ENCODE results near the gene C2CD5. TPM values are rescaled to one million over a fixed set of nuclear protein-coding genes. Genes with fewer than 3 reads are reported as not detected.
"Not testable (repeated sequence)": the region's sequence is repeated elsewhere in the genome, so short reads cannot be mapped to it uniquely, and the experiment has no call there.

The C2CD5 gene
- total RNA-seq, 1 donor from 2014 or later, result 35.1 TPM

- intact Hi-C loops (cut with micrococcal nuclease), result no loop called here
- peaks cover 5% of the 10 kb centered on the region for H3K4me1 Mint-ChIP-seq
- DNase-seq, result no peak
- no peak overlapping the region for H3K27ac Mint-ChIP-seq
- H3K27me3 Mint-ChIP-seq, result no peaks in the 10 kb centered on the region
- H3K4me3 Mint-ChIP-seq, result no peak overlapping the region
- H3K9me3 Mint-ChIP-seq, result no peaks in the 10 kb centered on the region
- peaks cover 28% of the 10 kb centered on the region for H3K36me3 Mint-ChIP-seq (ENCODE audit: low read depth)
Observed at GRCh38 chr12:22481547-22482104, 62.7 kb downstream of the C2CD5 start.

- peaks cover 26% of the 10 kb centered on the region for H3K36me3 Mint-ChIP-seq (ENCODE audit: low read depth)
- DNase-seq; H3K4me1 Mint-ChIP-seq; H3K27me3 Mint-ChIP-seq; H3K9me3 Mint-ChIP-seq; H3K4me3 Mint-ChIP-seq; H3K27ac Mint-ChIP-seq; intact Hi-C loops (cut with micrococcal nuclease): not testable (repeated sequence)
Observed at GRCh38 chr12:22480814-22481213, 63.5 kb downstream of the C2CD5 start.

GRCh38 chr12:22480016-22480415 lies 64.3 kb downstream of the C2CD5 start:
- Mint-ChIP-seq H3K36me3 (ENCODE audit: low read depth) (peaks cover 26% of the 10 kb centered on the region), H3K4me1 (peaks cover 5% of the 10 kb centered on the region), H3K4me3 (no peak overlapping the region), H3K9me3 (no peaks in the 10 kb centered on the region), H3K27ac (peak overlapping the region; percentile 25), H3K27me3 (no peaks in the 10 kb centered on the region)
- intact Hi-C loops (cut with micrococcal nuclease), result no loop called here
- DNase-seq, result no peak

- intact Hi-C loops (cut with micrococcal nuclease), result no loop called here
- peaks cover 26% of the 10 kb centered on the region for H3K36me3 Mint-ChIP-seq (ENCODE audit: low read depth)
- H3K9me3 Mint-ChIP-seq, result no peaks in the 10 kb centered on the region
- H3K27ac Mint-ChIP-seq, result peak overlapping the region; percentile 26
- H3K27me3 Mint-ChIP-seq, result no peaks in the 10 kb centered on the region
- H3K4me3 Mint-ChIP-seq, result no peak overlapping the region
- peaks cover 12% of the 10 kb centered on the region for H3K4me1 Mint-ChIP-seq
- DNase-seq, result no peak
Observed at GRCh38 chr12:22477894-22478287, 66.5 kb downstream of the C2CD5 start.

GRCh38 chr12:22477166-22477893 lies 67.0 kb downstream of the C2CD5 start:
- Mint-ChIP-seq H3K27ac (peak overlapping the region; percentile 26), H3K4me1 (peaks cover 12% of the 10 kb centered on the region), H3K27me3 (no peaks in the 10 kb centered on the region), H3K9me3 (no peaks in the 10 kb centered on the region), H3K4me3 (no peak overlapping the region), H3K36me3 (ENCODE audit: low read depth) (peaks cover 24% of the 10 kb centered on the region)
- intact Hi-C loops (cut with micrococcal nuclease), result no loop called here
- no peak for DNase-seq

GRCh38 chr12:22476133-22476532 lies 68.2 kb downstream of the C2CD5 start:
- intact Hi-C loops (cut with micrococcal nuclease), result no loop called here
- Mint-ChIP-seq H3K4me3 (no peak overlapping the region), H3K9me3 (no peaks in the 10 kb centered on the region), H3K36me3 (ENCODE audit: low read depth) (peaks cover 21% of the 10 kb centered on the region), H3K27me3 (no peaks in the 10 kb centered on the region), H3K4me1 (peaks cover 12% of the 10 kb centered on the region), H3K27ac (no peak overlapping the region)
- no peak for DNase-seq

GRCh38 chr12:22474970-22475720 lies 69.2 kb downstream of the C2CD5 start:
- intact Hi-C loops (cut with micrococcal nuclease), result no loop called here
- no peaks in the 10 kb centered on the region for H3K27me3 Mint-ChIP-seq
- H3K4me3 Mint-ChIP-seq, result no peak overlapping the region
- H3K27ac Mint-ChIP-seq, result no peak overlapping the region
- peaks cover 20% of the 10 kb centered on the region for H3K36me3 Mint-ChIP-seq (ENCODE audit: low read depth)
- DNase-seq, result no peak
- H3K9me3 Mint-ChIP-seq, result no peaks in the 10 kb centered on the region
- H3K4me1 Mint-ChIP-seq, result peaks cover 10% of the 10 kb centered on the region

- no peak for DNase-seq
- Mint-ChIP-seq H3K36me3 (ENCODE audit: low read depth) (peaks cover 29% of the 10 kb centered on the region), H3K4me3 (no peak overlapping the region), H3K9me3 (no peaks in the 10 kb centered on the region), H3K4me1 (peaks cover 12% of the 10 kb centered on the region), H3K27ac (peak overlapping the region; percentile 5), H3K27me3 (no peaks in the 10 kb centered on the region)
- intact Hi-C loops (cut with micrococcal nuclease), result no loop called here
Observed at GRCh38 chr12:22473212-22473611, 71.1 kb downstream of the C2CD5 start.

GRCh38 chr12:22467190-22467589 lies 77.2 kb downstream of the C2CD5 start:
- Mint-ChIP-seq H3K4me1 (peaks cover 2% of the 10 kb centered on the region), H3K4me3 (no peak overlapping the region), H3K36me3 (ENCODE audit: low read depth) (peaks cover 15% of the 10 kb centered on the region), H3K27me3 (no peaks in the 10 kb centered on the region), H3K9me3 (no peaks in the 10 kb centered on the region), H3K27ac (no peak overlapping the region)
- DNase-seq, result no peak
- intact Hi-C loops (cut with micrococcal nuclease), result no loop called here

- intact Hi-C loops (cut with micrococcal nuclease), result loop anchor here (5.0 kb wide), 1 partner anchor 169 kb away; no protein-coding TSS in a partner anchor
- H3K4me1 Mint-ChIP-seq, result no peaks in the 10 kb centered on the region
- H3K27ac Mint-ChIP-seq, result no peak overlapping the region
- no peak overlapping the region for H3K4me3 Mint-ChIP-seq
- no peaks in the 10 kb centered on the region for H3K9me3 Mint-ChIP-seq
- no peak for DNase-seq
- H3K36me3 Mint-ChIP-seq (ENCODE audit: low read depth), result peaks cover 5% of the 10 kb centered on the region
- H3K27me3 Mint-ChIP-seq, result no peaks in the 10 kb centered on the region
Observed at GRCh38 chr12:22463306-22463705, 81.0 kb downstream of the C2CD5 start.

GRCh38 chr12:22461786-22462185 lies 82.6 kb downstream of the C2CD5 start:
- no peaks in the 10 kb centered on the region for H3K9me3 Mint-ChIP-seq
- H3K4me1 Mint-ChIP-seq, result no peaks in the 10 kb centered on the region
- no peak for DNase-seq
- intact Hi-C loops (cut with micrococcal nuclease), result loop anchor here (5.0 kb wide), 1 partner anchor 171 kb away; no protein-coding TSS in a partner anchor
- H3K27ac Mint-ChIP-seq, result no peak overlapping the region
- no peaks in the 10 kb centered on the region for H3K27me3 Mint-ChIP-seq
- H3K36me3 Mint-ChIP-seq (ENCODE audit: low read depth), result peaks cover 7% of the 10 kb centered on the region
- H3K4me3 Mint-ChIP-seq, result no peak overlapping the region

GRCh38 chr12:22459838-22460490 lies 84.4 kb downstream of the C2CD5 start:
- no peaks in the 10 kb centered on the region for H3K27me3 Mint-ChIP-seq
- peaks cover 5% of the 10 kb centered on the region for H3K36me3 Mint-ChIP-seq (ENCODE audit: low read depth)
- no peaks in the 10 kb centered on the region for H3K4me1 Mint-ChIP-seq
- peak; percentile 73 for DNase-seq
- no peak overlapping the region for H3K27ac Mint-ChIP-seq
- H3K4me3 Mint-ChIP-seq, result no peak overlapping the region
- intact Hi-C loops (cut with micrococcal nuclease), result loop anchor here (5.0 kb wide), 1 partner anchor 172 kb away; no protein-coding TSS in a partner anchor
- no peaks in the 10 kb centered on the region for H3K9me3 Mint-ChIP-seq

GRCh38 chr12:22458298-22458937 lies 85.9 kb downstream of the C2CD5 start:
- Mint-ChIP-seq H3K27ac (no peak overlapping the region), H3K4me1 (no peaks in the 10 kb centered on the region), H3K27me3 (no peaks in the 10 kb centered on the region), H3K36me3 (ENCODE audit: low read depth) (peaks cover 7% of the 10 kb centered on the region), H3K9me3 (no peaks in the 10 kb centered on the region), H3K4me3 (no peak overlapping the region)
- intact Hi-C loops (cut with micrococcal nuclease), result no loop called here
- DNase-seq, result no peak
